ENCODE measurements around the gene CACNA2D3. TPM values are rescaled to one million over a fixed set of nuclear protein-coding genes. Genes with fewer than 3 reads are reported as not detected.

The CACNA2D3 gene
- total RNA-seq, 4 donors from 2014 or later = 0.83 to 5.0 (median 2.5) TPM

GRCh38 chr3:54772746-54773145 lies 650.4 kb downstream of the CACNA2D3 start:
- H3K4me1 ChIP-seq = no peaks in the 10 kb centered on the region
- no peaks in the 10 kb centered on the region for H3K27me3 ChIP-seq
- no peak overlapping the region for H3K4me3 ChIP-seq
- intact Hi-C loops (cut with DNase I; ENCODE audit: low total_unique reads) = no loop called here
- TF ChIP-seq POLR2A (IDR thresholded peaks at IDR 0.05) = no peak
- TF ChIP-seq, protein P1, sequence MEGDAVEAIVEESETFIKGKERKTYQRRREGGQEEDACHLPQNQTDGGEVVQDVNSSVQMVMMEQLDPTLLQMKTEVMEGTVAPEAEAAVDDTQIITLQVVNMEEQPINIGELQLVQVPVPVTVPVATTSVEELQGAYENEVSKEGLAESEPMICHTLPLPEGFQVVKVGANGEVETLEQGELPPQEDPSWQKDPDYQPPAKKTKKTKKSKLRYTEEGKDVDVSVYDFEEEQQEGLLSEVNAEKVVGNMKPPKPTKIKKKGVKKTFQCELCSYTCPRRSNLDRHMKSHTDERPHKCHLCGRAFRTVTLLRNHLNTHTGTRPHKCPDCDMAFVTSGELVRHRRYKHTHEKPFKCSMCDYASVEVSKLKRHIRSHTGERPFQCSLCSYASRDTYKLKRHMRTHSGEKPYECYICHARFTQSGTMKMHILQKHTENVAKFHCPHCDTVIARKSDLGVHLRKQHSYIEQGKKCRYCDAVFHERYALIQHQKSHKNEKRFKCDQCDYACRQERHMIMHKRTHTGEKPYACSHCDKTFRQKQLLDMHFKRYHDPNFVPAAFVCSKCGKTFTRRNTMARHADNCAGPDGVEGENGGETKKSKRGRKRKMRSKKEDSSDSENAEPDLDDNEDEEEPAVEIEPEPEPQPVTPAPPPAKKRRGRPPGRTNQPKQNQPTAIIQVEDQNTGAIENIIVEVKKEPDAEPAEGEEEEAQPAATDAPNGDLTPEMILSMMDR (IDR thresholded peaks at IDR 0.05) = no peak
- H3K9me3 ChIP-seq = no peaks in the 10 kb centered on the region
- H3K36me3 ChIP-seq = no peaks in the 10 kb centered on the region
- DNase-seq = no peak
- no peak overlapping the region for H3K27ac ChIP-seq

DNA sequence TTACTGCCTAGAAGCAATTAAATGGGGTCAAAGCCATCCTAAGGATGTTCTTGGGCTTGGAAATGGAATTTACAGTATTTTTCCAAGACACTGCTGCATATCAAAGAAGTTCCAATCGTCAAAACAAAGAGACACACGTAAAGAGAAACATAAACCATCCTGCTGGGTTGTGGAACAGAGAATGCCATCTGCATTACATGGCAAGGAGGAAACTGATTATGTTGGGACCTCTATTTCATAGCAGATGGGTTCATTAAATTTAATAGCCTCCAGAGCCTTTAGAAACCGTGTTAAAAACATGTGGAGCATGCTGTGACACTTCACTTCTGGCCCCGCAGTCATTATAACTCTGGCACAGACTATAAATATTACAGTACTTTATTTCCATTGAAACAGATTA lies 650.9 kb downstream of the CACNA2D3 start:
- TF ChIP-seq, protein P1 (IDR thresholded peaks at IDR 0.05) = no peak
- TF ChIP-seq POLR2A (IDR thresholded peaks at IDR 0.05) = no peak
- H3K36me3 ChIP-seq = no peaks in the 10 kb centered on the region
- H3K4me1 ChIP-seq = no peaks in the 10 kb centered on the region
- H3K4me3 ChIP-seq = no peak overlapping the region
- no peaks in the 10 kb centered on the region for H3K9me3 ChIP-seq
- DNase-seq = no peak
- no peak overlapping the region for H3K27ac ChIP-seq
- intact Hi-C loops (cut with DNase I; ENCODE audit: low total_unique reads) = no loop called here
- H3K27me3 ChIP-seq = no peaks in the 10 kb centered on the region

- no peak for DNase-seq
- Histone ChIP-seq H3K4me3 (no peak overlapping the region), H3K27ac (no peak overlapping the region), H3K27me3 (no peaks in the 10 kb centered on the region), H3K36me3 (no peaks in the 10 kb centered on the region), H3K9me3 (no peaks in the 10 kb centered on the region), H3K4me1 (no peaks in the 10 kb centered on the region)
- intact Hi-C loops (cut with DNase I; ENCODE audit: low total_unique reads) = no loop called here
- no peak for TF ChIP-seq POLR2A (IDR thresholded peaks at IDR 0.05)
Observed at GRCh38 chr3:54776601-54777000, 654.2 kb downstream of the CACNA2D3 start.

- Histone ChIP-seq H3K4me1 (no peaks in the 10 kb centered on the region), H3K36me3 (no peaks in the 10 kb centered on the region), H3K27me3 (no peaks in the 10 kb centered on the region), H3K9me3 (no peaks in the 10 kb centered on the region), H3K27ac (no peak overlapping the region), H3K4me3 (no peak overlapping the region)
- TF ChIP-seq POLR2A (IDR thresholded peaks at IDR 0.05) = no peak
- TF ChIP-seq, protein P1 (IDR thresholded peaks at IDR 0.05) = no peak
- no peak for DNase-seq
- intact Hi-C loops (cut with DNase I; ENCODE audit: low total_unique reads) = no loop called here
Observed at GRCh38 chr3:54777141-54777540, 654.8 kb downstream of the CACNA2D3 start.

DNA sequence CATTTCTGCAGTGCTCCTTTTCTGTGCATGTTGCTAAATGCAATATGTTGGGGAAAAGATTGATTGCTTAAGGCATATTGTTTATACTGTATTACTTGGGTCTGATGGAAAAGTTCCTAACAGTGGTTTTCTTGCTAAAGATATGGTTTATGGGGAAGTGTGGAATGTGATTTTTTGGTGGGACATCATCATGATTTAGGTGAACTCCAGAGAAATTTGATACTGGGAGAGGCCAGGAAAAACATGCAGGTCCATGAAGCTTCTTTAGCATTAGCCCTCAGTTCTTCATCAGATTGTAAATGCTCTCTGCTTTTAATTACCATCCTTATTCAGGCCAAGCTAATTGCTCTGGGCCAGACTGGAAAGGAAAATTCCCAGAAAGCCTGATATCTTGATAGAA lies 658.0 kb downstream of the CACNA2D3 start:
- no peak for DNase-seq

More for the DNA sequence above, 658.0 kb downstream of the CACNA2D3 start:
- TF ChIP-seq, protein P1 (IDR thresholded peaks at IDR 0.05) = no peak
- TF ChIP-seq POLR2A (IDR thresholded peaks at IDR 0.05) = no peak
- Histone ChIP-seq H3K27ac (no peak overlapping the region), H3K9me3 (no peaks in the 10 kb centered on the region), H3K4me1 (no peaks in the 10 kb centered on the region), H3K36me3 (no peaks in the 10 kb centered on the region), H3K27me3 (no peaks in the 10 kb centered on the region), H3K4me3 (no peak overlapping the region)
- intact Hi-C loops (cut with DNase I; ENCODE audit: low total_unique reads) = no loop called here

All from uterus (tissue), 4 donors.